Measurements from ENCODE around the gene CDC34. TPM values are rescaled to one million over a fixed set of nuclear protein-coding genes. Genes with fewer than 3 reads are reported as not detected.

Gene CDC34
- total RNA-seq, 6 experiments from 2014 or later = 63.8 to 79.9 (median 64.6) TPM

- Mint-ChIP-seq H3K9me3 (peaks cover 12% of the 10 kb centered on the region), H3K4me3 (no peak overlapping the region), H3K27me3 (ENCODE audit: insufficient read depth) (peaks cover 8% of the 10 kb centered on the region), H3K27ac (no peak overlapping the region), H3K4me1 (ENCODE audit: low read depth) (no peaks in the 10 kb centered on the region), H3K36me3 (ENCODE audit: low read depth) (peaks cover 9% of the 10 kb centered on the region; the same call in 1 of the 2 replicates)
- no peak for DNase-seq
- TF ChIP-seq CTCF (IDR thresholded peaks at IDR 0.05) = no peak
These were observed 39.4 kb upstream of the CDC34 start for GRCh38 chr19:492091-492531.

- Mint-ChIP-seq H3K27ac (no peak overlapping the region; the same call in 1 of the 2 replicates), H3K9me3 (peaks cover 12% of the 10 kb centered on the region), H3K36me3 (ENCODE audit: low read depth) (peaks cover 9% of the 10 kb centered on the region; the same call in 1 of the 2 replicates), H3K27me3 (ENCODE audit: insufficient read depth) (peaks cover 5% of the 10 kb centered on the region), H3K4me3 (no peak overlapping the region), H3K4me1 (ENCODE audit: low read depth) (no peaks in the 10 kb centered on the region)
- no peak for TF ChIP-seq CTCF (IDR thresholded peaks at IDR 0.05)
- no peak for DNase-seq
These were observed 38.0 kb upstream of the CDC34 start for GRCh38 chr19:493391-494170.

GRCh38 chr19:494171-495080, 37.1 kb upstream of the CDC34 start:
- H3K27me3 Mint-ChIP-seq (ENCODE audit: insufficient read depth) = peaks cover 5% of the 10 kb centered on the region
- DNase-seq = no peak
- no peak overlapping the region for H3K27ac Mint-ChIP-seq
- H3K36me3 Mint-ChIP-seq (ENCODE audit: low read depth) = peaks cover 9% of the 10 kb centered on the region; the same call in 1 of the 2 replicates
- no peak for TF ChIP-seq CTCF (IDR thresholded peaks at IDR 0.05)
- no peak overlapping the region for H3K4me3 Mint-ChIP-seq
- H3K4me1 Mint-ChIP-seq (ENCODE audit: low read depth) = no peaks in the 10 kb centered on the region
- H3K9me3 Mint-ChIP-seq = peaks cover 12% of the 10 kb centered on the region

GRCh38 chr19:495081-495401, 36.5 kb upstream of the CDC34 start:
- H3K36me3 Mint-ChIP-seq (ENCODE audit: low read depth) = peaks cover 9% of the 10 kb centered on the region; the same call in 1 of the 2 replicates
- no peak for DNase-seq
- no peak overlapping the region for H3K27ac Mint-ChIP-seq
- no peaks in the 10 kb centered on the region for H3K4me1 Mint-ChIP-seq (ENCODE audit: low read depth)
- H3K4me3 Mint-ChIP-seq = no peak overlapping the region
- H3K27me3 Mint-ChIP-seq (ENCODE audit: insufficient read depth) = peaks cover 5% of the 10 kb centered on the region
- peaks cover 12% of the 10 kb centered on the region for H3K9me3 Mint-ChIP-seq
- TF ChIP-seq CTCF (IDR thresholded peaks at IDR 0.05) = no peak

GRCh38 chr19:495402-496111, 36.0 kb upstream of the CDC34 start:
- H3K4me3 Mint-ChIP-seq = no peak overlapping the region
- no peaks in the 10 kb centered on the region for H3K4me1 Mint-ChIP-seq (ENCODE audit: low read depth)
- H3K9me3 Mint-ChIP-seq = peaks cover 12% of the 10 kb centered on the region
- H3K36me3 Mint-ChIP-seq (ENCODE audit: low read depth) = peaks cover 9% of the 10 kb centered on the region; the same call in 1 of the 2 replicates
- peaks cover 5% of the 10 kb centered on the region for H3K27me3 Mint-ChIP-seq (ENCODE audit: insufficient read depth)
- peak; percentile 87 for TF ChIP-seq CTCF (IDR thresholded peaks at IDR 0.05)
- peak; percentile 28 for DNase-seq
- no peak overlapping the region for H3K27ac Mint-ChIP-seq

Data from HFFc6 (cell line).